CD14-positive monocyte (primary cell): ENCODE measurements around the gene FBXL17. TPM values are rescaled to one million over a fixed set of nuclear protein-coding genes. Genes with fewer than 3 reads are reported as not detected.

Source experiments
- DNase-seq, 3 donors: peaks; one replicate each; pipeline ENCODE4 v3.0.0-alpha.2; 2011 to 2022
- H2AFZ ChIP-seq: 2 replicates; pipeline ENCODE4 v1.6.0; 2012; ENCODE audit warnings: mild to moderate bottlenecking, low read depth, low read length, inconsistent platforms; ENCODE audit not compliant: insufficient read depth, poor library complexity, severe bottlenecking
- H3K27ac ChIP-seq, 2 donors: 1 replicate in 1 of 2; 2 replicates in 1 of 2; pipeline ENCODE4 v1.5.1; 2012 to 2013; ENCODE audit warnings: low read length in 2 of 2, control low read depth in 1 of 2, inconsistent platforms in 1 of 2, low read depth in 1 of 2, mild to moderate bottlenecking in 1 of 2
- H3K27me3 ChIP-seq, 2 donors: one replicate each; pipeline versions ENCODE4 v1.6.0 to v1.6.1; 2011 to 2013; ENCODE audit warnings: low read length in 2 of 2; ENCODE audit not compliant: control insufficient read depth in 2 of 2, insufficient read depth in 2 of 2
- H3K36me3 ChIP-seq, 2 donors: replicated peaks in 1 of 2; 1 replicate in 1 of 2; 2 replicates in 1 of 2; pipeline versions ENCODE4 v1.5.1 to v1.6.1; 2012 to 2013; ENCODE audit warnings: low read length in 2 of 2, control low read depth in 1 of 2, inconsistent platforms in 1 of 2, mild to moderate bottlenecking in 1 of 2; ENCODE audit not compliant: insufficient read depth in 2 of 2, control insufficient read depth in 1 of 2
- H3K4me1 ChIP-seq, 2 donors: 1 replicate in 1 of 2; 2 replicates in 1 of 2; pipeline versions ENCODE4 v1.5.1 to v1.6.1; 2012 to 2013; ENCODE audit warnings: low read length in 2 of 2, control low read depth in 1 of 2, inconsistent platforms in 1 of 2, mild to moderate bottlenecking in 1 of 2, moderate library complexity in 1 of 2; ENCODE audit not compliant: insufficient read depth in 2 of 2, control insufficient read depth in 1 of 2
- H3K4me2 ChIP-seq: replicated peaks from 2 replicates; pipeline ENCODE3; 2012; ENCODE audit warnings: low read length, moderate library complexity, mild to moderate bottlenecking; ENCODE audit not compliant: poor library complexity, severe bottlenecking; ENCODE audit errors: extremely low read depth
- H3K4me3 ChIP-seq, 3 experiments: fragments of 200-600 bp in 1 of 3; sonication (generic) in 1 of 3; replicated peaks in 1 of 3; 1 replicate in 2 of 3; 2 replicates in 1 of 3; pipeline ENCODE4 v1.5.1; 2011 to 2013; ENCODE audit warnings: low read length in 3 of 3, mild to moderate bottlenecking in 3 of 3, control low read depth in 2 of 3, low read depth in 2 of 3, inconsistent platforms in 1 of 3, moderate library complexity in 1 of 3
- H3K79me2 ChIP-seq: 2 replicates; pipeline ENCODE4 v1.6.0; 2012; ENCODE audit warnings: mild to moderate bottlenecking, control low read depth, inconsistent platforms, low read length, moderate library complexity; ENCODE audit not compliant: insufficient read depth
- H3K9ac ChIP-seq: 2 replicates; pipeline ENCODE4 v1.6.0; 2017; ENCODE audit warnings: low read length, mild to moderate bottlenecking; ENCODE audit not compliant: insufficient read depth, poor library complexity, severe bottlenecking
- H3K9me3 ChIP-seq, 2 donors: replicated peaks in 1 of 2; 1 replicate in 1 of 2; 2 replicates in 1 of 2; pipeline versions ENCODE4 v1.5.1 to v1.6.1; 2012 to 2013; ENCODE audit warnings: low read length in 2 of 2, control low read depth in 1 of 2; ENCODE audit not compliant: control insufficient read depth in 1 of 2, insufficient read depth in 1 of 2
- H4K20me1 ChIP-seq: 2 replicates; pipeline ENCODE4 v1.6.0; 2012; ENCODE audit warnings: mild to moderate bottlenecking, low read length, control low read depth, moderate library complexity; ENCODE audit not compliant: insufficient read depth
- H3K27ac Mint-ChIP-seq, 7 donors: one replicate each; pipeline ENCODE4 v1.8.0; 2020; ENCODE audit warnings: mild to moderate bottlenecking in 7 of 7, mixed read lengths in 7 of 7, moderate library complexity in 6 of 7, inconsistent platforms in 2 of 7
- H3K27me3 Mint-ChIP-seq, 3 donors: one replicate each; pipeline ENCODE4 v1.8.0; 2021 to 2022; ENCODE audit warnings: low read depth in 3 of 3, mild to moderate bottlenecking in 3 of 3, mixed read lengths in 3 of 3, moderate library complexity in 3 of 3, inconsistent platforms in 1 of 3
- H3K36me3 Mint-ChIP-seq, 2 donors: one replicate each; pipeline ENCODE4 v1.8.0; 2020; ENCODE audit warnings: mixed read lengths in 2 of 2, inconsistent platforms in 1 of 2, mild to moderate bottlenecking in 1 of 2
- H3K4me1 Mint-ChIP-seq: one replicate; pipeline ENCODE4 v1.8.0; 2020; ENCODE audit warnings: mild to moderate bottlenecking, mixed read lengths
- H3K4me3 Mint-ChIP-seq, 2 donors: one replicate each; pipeline ENCODE4 v1.8.0; 2020; ENCODE audit warnings: mild to moderate bottlenecking in 2 of 2, mixed read lengths in 2 of 2, moderate library complexity in 1 of 2
- H3K9me3 Mint-ChIP-seq, 7 donors: one replicate each; pipeline ENCODE4 v1.8.0; 2020 to 2022; ENCODE audit warnings: mixed read lengths in 7 of 7, mild to moderate bottlenecking in 6 of 7, moderate library complexity in 6 of 7, inconsistent platforms in 2 of 7
- CTCF ChIP-seq: fragments of 200-600 bp; IDR thresholded peaks from one replicate; pipeline ENCODE4 v1.8.0; 2022; ENCODE audit warnings: antibody characterized with exemption, mild to moderate bottlenecking
- WGBS: methylation state at CpG from one replicate; pipeline ENCODE4 v1.1.5; 2013; ENCODE audit warnings: missing lambda C conversion rate; ENCODE audit not compliant: insufficient coverage; 5-methylcytosine and 5-hydroxymethylcytosine counted together
- intact Hi-C, 2 donors: fragments of 100-400 bp; cut with micrococcal nuclease; formaldehyde crosslinking; loops; one replicate each; pipeline versions ENCODE4 v1.15.0 to v1.15.1; 2023
- polyA plus RNA-seq, 3 donors: library from polyadenylated mRNA; depleted of rRNA in 1 of 3; unstranded in 2 of 3; stranded (reverse) in 1 of 3; fragments of 300-500 nt in 2 of 3; fragments of >200 nt in 1 of 3; fragmentation: Illumina TruSeq in 2 of 3; gene quantifications; 1 replicate in 2 of 3; 2 replicates in 1 of 3; pipeline ENCODE4 v1.2.3, GENCODE V29; 2012 to 2021

FBXL17 gene
- polyA plus RNA-seq, 3 donors = 1.5 to 6.6 (median 2.0) TPM

GRCh38 chr5:108249785-108250426, 132.0 kb downstream of the FBXL17 start:
- Mint-ChIP-seq H3K4me3 (no peak overlapping the region), H3K9me3 (no peaks in the 10 kb centered on the region), H3K27ac (no peak overlapping the region), H3K4me1 (no peaks in the 10 kb centered on the region), H3K36me3 (no peaks in the 10 kb centered on the region), H3K27me3 (peaks cover 0 to 2% (median 0%) of the 10 kb centered on the region in 3 donors)
- Histone ChIP-seq H3K4me3 (no peak overlapping the region), H3K9me3 (no peaks in the 10 kb centered on the region), H3K36me3 (no peaks in the 10 kb centered on the region), H3K4me2 (no peak overlapping the region), H3K4me1 (no peaks in the 10 kb centered on the region), H2AFZ (no peak overlapping the region), H4K20me1 (no peaks in the 10 kb centered on the region), H3K27me3 (no peaks in the 10 kb centered on the region), H3K27ac (no peak overlapping the region), H3K79me2 (no peaks in the 10 kb centered on the region), H3K9ac (no peak overlapping the region)
- no peak for TF ChIP-seq CTCF
- intact Hi-C loops = no loop called here
- DNase-seq = no peak
- whole genome bisulfite sequencing = 79% methylated on average over 2 of the region's 3 CpGs

GRCh38 chr5:108249095-108249784, 132.7 kb downstream of the FBXL17 start:
- Histone ChIP-seq H3K9me3 (no peaks in the 10 kb centered on the region), H3K36me3 (no peaks in the 10 kb centered on the region), H3K9ac (no peak overlapping the region), H3K27me3 (no peaks in the 10 kb centered on the region), H2AFZ (no peak overlapping the region), H3K79me2 (no peaks in the 10 kb centered on the region), H4K20me1 (no peaks in the 10 kb centered on the region), H3K4me2 (no peak overlapping the region), H3K27ac (no peak overlapping the region), H3K4me3 (no peak overlapping the region), H3K4me1 (no peaks in the 10 kb centered on the region)
- H3K9me3 Mint-ChIP-seq = no peaks in the 10 kb centered on the region
- H3K27me3 Mint-ChIP-seq = peaks cover 0 to 2% (median 0%) of the 10 kb centered on the region in 3 donors
- no peak overlapping the region for H3K27ac Mint-ChIP-seq
- 100% methylated on average over 2 of the region's 7 CpGs for WGBS
- intact Hi-C loops = no loop called here
- H3K36me3 Mint-ChIP-seq = no peaks in the 10 kb centered on the region
- DNase-seq = no peak
- H3K4me3 Mint-ChIP-seq = no peak overlapping the region
- H3K4me1 Mint-ChIP-seq = no peaks in the 10 kb centered on the region
- no peak for TF ChIP-seq CTCF
